C4-2B (cell line): ENCODE measurements around the gene NFE2L2.

Experiments
- H3K27ac ChIP-seq: fragments of 450-650 bp; 2 replicates; pipeline ENCODE4 v1.5.1; 2017
- ZFX ChIP-seq: fragments of 450-650 bp; IDR thresholded peaks from 2 replicates; pipeline ENCODE4 v1.6.1; 2017
- TF ChIP-seq, protein P1 (sequence below): fragments of 450-650 bp; conservative IDR thresholded peaks from 2 replicates; pipeline ENCODE4 v1.5.1; 2017; ENCODE audit warnings: mild to moderate bottlenecking

NFE2L2 gene

DNA sequence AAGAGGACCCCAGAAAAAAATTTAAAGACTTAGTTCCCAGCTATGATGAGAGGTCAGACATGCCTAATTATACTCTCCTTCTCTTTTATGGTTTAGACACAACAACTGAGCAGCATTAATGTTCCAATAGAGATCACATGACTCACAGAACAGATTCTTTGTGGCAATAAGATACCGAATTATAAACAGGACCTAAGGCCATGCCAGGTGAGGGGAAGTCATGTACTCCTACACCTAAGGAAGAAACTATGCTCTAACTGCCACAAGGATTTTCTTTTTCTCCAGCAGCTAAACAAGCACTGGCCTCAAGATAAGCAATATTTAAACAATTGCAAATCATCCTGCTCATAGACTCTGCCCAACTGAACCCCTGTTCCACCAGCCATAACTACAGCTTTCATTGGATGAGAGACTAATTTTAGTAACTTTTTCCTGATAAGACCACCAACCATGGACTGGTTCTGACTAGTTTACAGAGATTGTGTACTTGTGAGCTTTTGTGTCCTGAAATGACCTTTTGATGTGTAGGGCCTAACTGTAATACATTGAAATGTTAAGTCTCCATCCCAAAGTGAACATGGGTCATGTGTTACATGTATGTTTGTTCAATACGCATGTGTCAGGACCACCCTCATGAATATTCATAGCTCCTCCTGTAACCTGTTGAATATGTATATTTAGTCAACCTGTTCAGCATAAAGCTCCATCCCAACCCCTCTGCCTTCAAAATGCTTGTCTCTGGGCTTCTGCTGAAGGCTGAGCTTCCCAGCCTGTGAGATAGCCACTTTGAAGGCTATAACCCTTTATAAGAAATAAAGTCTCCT lies 21.6 kb upstream of the NFE2L2 start:
- H3K27ac ChIP-seq: no peak overlapping the region
- TF ChIP-seq, protein P1, sequence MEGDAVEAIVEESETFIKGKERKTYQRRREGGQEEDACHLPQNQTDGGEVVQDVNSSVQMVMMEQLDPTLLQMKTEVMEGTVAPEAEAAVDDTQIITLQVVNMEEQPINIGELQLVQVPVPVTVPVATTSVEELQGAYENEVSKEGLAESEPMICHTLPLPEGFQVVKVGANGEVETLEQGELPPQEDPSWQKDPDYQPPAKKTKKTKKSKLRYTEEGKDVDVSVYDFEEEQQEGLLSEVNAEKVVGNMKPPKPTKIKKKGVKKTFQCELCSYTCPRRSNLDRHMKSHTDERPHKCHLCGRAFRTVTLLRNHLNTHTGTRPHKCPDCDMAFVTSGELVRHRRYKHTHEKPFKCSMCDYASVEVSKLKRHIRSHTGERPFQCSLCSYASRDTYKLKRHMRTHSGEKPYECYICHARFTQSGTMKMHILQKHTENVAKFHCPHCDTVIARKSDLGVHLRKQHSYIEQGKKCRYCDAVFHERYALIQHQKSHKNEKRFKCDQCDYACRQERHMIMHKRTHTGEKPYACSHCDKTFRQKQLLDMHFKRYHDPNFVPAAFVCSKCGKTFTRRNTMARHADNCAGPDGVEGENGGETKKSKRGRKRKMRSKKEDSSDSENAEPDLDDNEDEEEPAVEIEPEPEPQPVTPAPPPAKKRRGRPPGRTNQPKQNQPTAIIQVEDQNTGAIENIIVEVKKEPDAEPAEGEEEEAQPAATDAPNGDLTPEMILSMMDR: no peak
- no peak for TF ChIP-seq ZFX

DNA sequence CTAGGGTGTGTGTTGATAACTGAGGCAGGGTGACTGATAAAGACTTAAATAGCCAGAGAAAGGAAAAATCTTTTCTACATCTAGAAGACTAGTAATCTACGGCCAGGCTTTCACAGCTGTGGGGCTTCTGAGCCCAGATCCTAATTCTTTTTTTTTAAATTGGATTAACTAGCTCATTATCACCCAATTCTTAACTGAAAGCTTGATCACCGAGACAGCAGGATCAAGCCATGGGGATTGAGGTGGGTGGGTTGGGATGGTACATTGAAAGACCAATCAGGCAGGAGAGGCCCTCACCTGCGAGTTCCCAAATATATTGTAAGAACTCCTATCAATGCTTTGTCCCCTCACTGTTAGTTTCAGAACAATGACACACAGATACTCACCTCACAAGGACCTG lies 20.0 kb upstream of the NFE2L2 start:
- no peak overlapping the region for H3K27ac ChIP-seq
- no peak for TF ChIP-seq ZFX
- TF ChIP-seq, protein P1: no peak

DNA sequence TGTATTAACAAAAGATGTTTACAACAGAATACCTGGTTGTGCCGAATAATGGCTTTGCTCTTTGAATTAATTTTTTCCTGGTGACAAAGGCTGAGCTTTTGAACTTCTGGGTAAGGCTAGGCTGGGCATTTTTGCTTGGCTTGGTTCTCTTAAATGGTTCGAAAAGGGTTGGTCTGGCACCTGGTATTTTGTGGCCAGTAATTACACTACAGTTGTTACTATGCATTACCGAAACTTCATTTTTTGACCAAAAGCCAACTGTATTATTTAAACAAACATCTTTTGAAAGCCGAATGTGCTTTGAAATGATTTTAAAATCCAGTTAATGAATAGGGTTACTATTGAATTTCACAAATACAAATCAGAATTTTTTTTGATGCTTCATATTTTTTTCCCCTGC lies 19.4 kb upstream of the NFE2L2 start:
- TF ChIP-seq ZFX: no peak
- TF ChIP-seq, protein P1: no peak
- H3K27ac ChIP-seq: no peak overlapping the region

DNA sequence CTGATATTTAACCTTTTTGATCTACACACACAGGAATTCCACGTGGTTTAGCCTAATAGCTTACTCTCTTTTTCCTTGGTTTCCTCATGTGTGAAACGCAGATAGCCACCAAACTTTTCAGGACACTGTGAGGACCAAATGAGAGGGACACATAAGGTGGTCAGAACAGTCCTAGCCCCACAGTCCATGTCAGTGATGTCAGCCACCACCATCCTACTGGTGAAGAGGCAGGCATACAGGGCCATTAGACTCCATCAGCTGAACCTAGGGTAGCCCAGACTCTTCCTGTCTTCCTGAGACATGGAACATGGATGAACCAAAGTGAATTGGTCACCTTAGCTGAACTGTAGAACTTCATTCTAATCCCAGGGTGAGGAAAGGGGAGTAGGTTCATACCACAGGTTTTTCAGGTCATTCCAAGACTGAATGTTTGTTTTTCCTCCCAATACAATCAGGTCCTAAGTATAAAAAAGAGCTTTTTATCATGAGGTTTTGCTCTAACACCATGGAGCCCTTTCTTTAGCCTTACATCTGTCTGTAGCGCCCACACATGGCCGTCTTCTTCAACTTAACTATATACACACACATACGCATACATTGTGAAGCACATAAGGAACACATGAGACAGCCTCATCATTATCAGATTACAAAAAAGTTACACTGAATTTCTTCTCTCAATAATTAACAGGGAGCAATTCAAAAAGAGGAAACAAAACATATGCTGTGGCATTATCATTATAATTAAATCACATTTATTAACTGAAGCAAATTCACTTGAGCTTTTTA lies 18.5 kb upstream of the NFE2L2 start:
- H3K27ac ChIP-seq: no peak overlapping the region
- TF ChIP-seq ZFX: no peak
- TF ChIP-seq, protein P1: no peak

DNA sequence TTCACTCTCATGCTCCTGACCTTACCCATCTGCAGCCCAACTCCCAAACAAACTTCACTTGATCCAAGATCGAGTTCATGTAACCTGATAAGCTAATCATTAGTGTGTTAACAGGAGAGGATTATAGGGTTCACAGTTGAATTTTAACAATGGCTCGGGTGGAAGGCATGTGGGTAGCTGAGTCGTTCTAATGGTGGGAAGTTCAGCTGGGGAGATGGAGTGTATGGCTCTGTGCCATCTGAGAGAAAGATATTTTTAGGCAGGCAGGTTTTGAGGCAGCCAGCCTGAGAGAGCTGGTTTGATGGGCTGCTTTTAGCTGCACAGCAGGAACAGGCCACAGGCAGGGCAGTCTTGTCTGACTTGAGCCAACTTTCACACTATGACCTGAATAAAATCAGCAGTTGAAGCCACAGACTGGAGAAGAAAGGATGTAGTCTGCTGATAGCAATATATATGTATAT lies 17.7 kb upstream of the NFE2L2 start:
- TF ChIP-seq ZFX: no peak
- TF ChIP-seq, protein P1: no peak
- H3K27ac ChIP-seq: no peak overlapping the region

DNA sequence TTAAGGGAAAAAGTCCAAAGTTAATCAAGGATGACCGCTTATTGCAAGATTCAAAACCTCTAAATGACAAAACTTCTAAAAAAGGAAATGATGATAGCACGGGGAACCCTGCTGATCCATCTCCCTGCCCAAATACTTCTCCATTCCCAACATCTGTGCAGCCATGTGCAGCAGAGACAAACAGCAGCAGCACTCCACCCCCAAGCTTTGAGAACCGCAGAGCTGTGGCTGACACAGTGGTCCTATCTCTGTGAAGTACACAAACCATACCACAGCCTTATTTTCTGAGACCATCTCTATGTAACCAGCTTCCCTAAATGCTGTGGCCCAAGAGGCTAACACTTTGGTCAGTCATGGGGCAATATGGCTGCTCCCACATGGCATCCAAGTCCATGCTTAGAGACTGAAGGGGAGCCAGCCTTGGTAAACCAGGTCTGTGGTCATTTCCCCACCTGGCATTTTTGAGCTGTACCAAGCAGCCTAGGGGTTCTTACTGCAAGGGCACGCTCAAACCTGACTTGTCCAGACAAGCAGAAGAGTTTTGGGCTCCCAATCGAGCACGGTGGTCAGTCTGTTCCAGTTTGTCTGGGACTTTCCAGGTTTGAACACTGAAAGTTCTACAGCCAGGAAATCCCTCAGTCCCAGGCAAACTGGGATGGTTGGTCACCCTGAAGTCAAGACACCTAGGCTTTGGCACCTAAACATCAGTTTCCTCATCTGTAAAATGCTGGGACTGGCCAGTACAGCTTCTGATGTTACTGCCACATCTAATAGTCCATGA lies 17.1 kb upstream of the NFE2L2 start:
- H3K27ac ChIP-seq: no peak overlapping the region
- TF ChIP-seq ZFX: no peak
- TF ChIP-seq, protein P1: no peak
